Kidney (tissue), 14 donors: Measurements from ENCODE around the gene HM13. TPM values are rescaled to one million over a fixed set of nuclear protein-coding genes. Genes with fewer than 3 reads are reported as not detected.
"Not testable (repeated sequence)": the region's sequence is repeated elsewhere in the genome, so short reads cannot be mapped to it uniquely, and the experiment has no call there.

Experiments used
- DNase-seq, 5 donors: peaks; one replicate each; pipeline ENCODE4 v3.0.0-alpha.2; 2013 to 2020
- FAIRE-seq: peaks from 2 replicates; lab custom pipeline; 2012; peaks lifted over from hg19 to GRCh38; lab: Jason Lieb, UNC
- H3K27ac ChIP-seq, 2 donors: one replicate each; pipeline ENCODE4 v1.7.0; 2013; ENCODE audit warnings: low read depth in 2 of 2, low read length in 2 of 2, inconsistent platforms in 1 of 2
- H3K27me3 ChIP-seq: one replicate; pipeline ENCODE4 v1.7.1; 2013; ENCODE audit warnings: low read length, inconsistent platforms; ENCODE audit not compliant: control insufficient read depth, insufficient read depth
- H3K36me3 ChIP-seq, 3 donors: one replicate each; pipeline versions ENCODE4 v1.7.0 to v1.7.1; 2013; ENCODE audit warnings: low read length in 3 of 3, control low read depth in 1 of 3, inconsistent platforms in 1 of 3; ENCODE audit not compliant: insufficient read depth in 3 of 3, control insufficient read depth in 2 of 3
- H3K4me1 ChIP-seq, 3 donors: one replicate each; pipeline versions ENCODE4 v1.7.0 to v1.7.1; 2013; ENCODE audit warnings: low read length in 3 of 3, inconsistent platforms in 1 of 3, low read depth in 1 of 3; ENCODE audit not compliant: control insufficient read depth in 2 of 3, insufficient read depth in 2 of 3
- H3K4me3 ChIP-seq, 3 donors: one replicate each; pipeline versions ENCODE4 v1.7.0 to v1.8.1; 2013; ENCODE audit warnings: low read length in 3 of 3, control low read depth in 1 of 3, inconsistent platforms in 1 of 3
- H3K9ac ChIP-seq, 3 donors: one replicate each; pipeline versions ENCODE4 v1.7.0 to v1.7.1; 2013; ENCODE audit warnings: low read length in 3 of 3, control low read depth in 1 of 3, inconsistent platforms in 1 of 3
- H3K9me3 ChIP-seq, 3 donors: one replicate each; pipeline versions ENCODE4 v1.7.0 to v1.7.1; 2013; ENCODE audit warnings: low read length in 3 of 3, control low read depth in 1 of 3, inconsistent platforms in 1 of 3; ENCODE audit not compliant: control insufficient read depth in 2 of 3, insufficient read depth in 1 of 3
- CTCF ChIP-seq: IDR thresholded peaks from 3 replicates; pipeline ENCODE4 v1.5.1; 2012; ENCODE audit warnings: mild to moderate bottlenecking, moderate library complexity, borderline replicate concordance; ENCODE audit not compliant: insufficient read depth; ENCODE audit errors: extremely low read depth
- intact Hi-C: fragments of 100-400 bp; cut with DNase I; formaldehyde crosslinking; loops from one replicate; pipeline ENCODE4 v1.11.1; 2022
- polyA plus RNA-seq: library from polyadenylated mRNA; stranded (reverse); fragments of 350-450 nt; fragmentation: Illumina TruSeq; extraction: RNeasy Lipid Tissue Mini Kit (QIAGEN cat#74804); gene quantifications from one replicate; pipeline ENCODE4 v1.2.3, GENCODE V29; 2014; ENCODE audit warnings: low read depth, low replicate concordance; ENCODE audit not compliant: insufficient read depth
- total RNA-seq: library from RNA; stranded (reverse); fragmentation: NEBNext Ultra II Directional; extraction: Animal tissue kit (Norgen Biotek cat#: 25700); gene quantifications from one replicate; pipeline ENCODE4 v1.2.1, GENCODE V29; 2021
- donor health status: control.
- donor health status: control.
- donor health status: control.
- donor health status: control.
- donor health status: control.
- donor health status: DM: yes; HTN: yes; CAD: no.
- donor health status: Normal renal cell carcinoma (clear cell type).

HM13 gene
- total and polyA plus RNA-seq, 2 donors from 2014 or later: 154 to 174 TPM

- Histone ChIP-seq H3K9ac (no peak overlapping the region), H3K27me3 (no peaks in the 10 kb centered on the region), H3K4me1 (peaks cover 3 to 24% (median 6%) of the 10 kb centered on the region in 3 donors), H3K4me3 (no peak overlapping the region), H3K36me3 (peaks cover 0 to 3% (median 0%) of the 10 kb centered on the region in 3 donors), H3K9me3 (no peaks in the 10 kb centered on the region), H3K27ac (no peak overlapping the region)
- no peak for DNase-seq
- FAIRE-seq: no peak
- no peak for TF ChIP-seq CTCF
- intact Hi-C loops: no loop called here
Measured at GRCh38 chr20:31516651-31517050, 2.4 kb downstream of the HM13 start.

- TF ChIP-seq CTCF: no peak
- Histone ChIP-seq H3K27me3 (no peaks in the 10 kb centered on the region), H3K4me1 (peaks cover 3 to 24% (median 6%) of the 10 kb centered on the region in 3 donors), H3K4me3 (no peak overlapping the region), H3K27ac (no peak overlapping the region), H3K9me3 (no peaks in the 10 kb centered on the region), H3K9ac (no peak overlapping the region), H3K36me3 (peaks cover 0 to 3% (median 0%) of the 10 kb centered on the region in 3 donors)
- FAIRE-seq (no peak), DNase-seq (peak in 2 of 5 donors; percentile 24 to 42)
- intact Hi-C loops: no loop called here
Measured at GRCh38 chr20:31517373-31517772, 3.1 kb downstream of the HM13 start.

- H3K4me3 ChIP-seq, intact Hi-C loops, H3K27ac ChIP-seq, H3K9me3 ChIP-seq, H3K9ac ChIP-seq, DNase-seq, H3K36me3 ChIP-seq, FAIRE-seq, H3K27me3 ChIP-seq: not testable (repeated sequence)
- H3K4me1 ChIP-seq: peaks cover 0 to 10% (median 0%) of the 10 kb centered on the region in 3 donors
Measured at GRCh38 chr20:31521267-31521666, 7.0 kb downstream of the HM13 start.

GRCh38 chr20:31522731-31523130 lies 8.5 kb downstream of the HM13 start:
- Histone ChIP-seq H3K36me3 (no peaks in the 10 kb centered on the region), H3K27me3 (no peaks in the 10 kb centered on the region), H3K9ac (no peak overlapping the region), H3K4me1 (no peaks in the 10 kb centered on the region), H3K9me3 (no peaks in the 10 kb centered on the region), H3K27ac (no peak overlapping the region), H3K4me3 (no peak overlapping the region)
- intact Hi-C loops: no loop called here
- FAIRE-seq: no peak
- no peak for DNase-seq
- no peak for TF ChIP-seq CTCF
